ENCODE measurements around the gene NCBP1. TPM values are rescaled to one million over a fixed set of nuclear protein-coding genes. Genes with fewer than 3 reads are reported as not detected.

The NCBP1 gene
- 45.4 and 48.0 TPM in 2 replicates for total RNA-seq

DNA sequence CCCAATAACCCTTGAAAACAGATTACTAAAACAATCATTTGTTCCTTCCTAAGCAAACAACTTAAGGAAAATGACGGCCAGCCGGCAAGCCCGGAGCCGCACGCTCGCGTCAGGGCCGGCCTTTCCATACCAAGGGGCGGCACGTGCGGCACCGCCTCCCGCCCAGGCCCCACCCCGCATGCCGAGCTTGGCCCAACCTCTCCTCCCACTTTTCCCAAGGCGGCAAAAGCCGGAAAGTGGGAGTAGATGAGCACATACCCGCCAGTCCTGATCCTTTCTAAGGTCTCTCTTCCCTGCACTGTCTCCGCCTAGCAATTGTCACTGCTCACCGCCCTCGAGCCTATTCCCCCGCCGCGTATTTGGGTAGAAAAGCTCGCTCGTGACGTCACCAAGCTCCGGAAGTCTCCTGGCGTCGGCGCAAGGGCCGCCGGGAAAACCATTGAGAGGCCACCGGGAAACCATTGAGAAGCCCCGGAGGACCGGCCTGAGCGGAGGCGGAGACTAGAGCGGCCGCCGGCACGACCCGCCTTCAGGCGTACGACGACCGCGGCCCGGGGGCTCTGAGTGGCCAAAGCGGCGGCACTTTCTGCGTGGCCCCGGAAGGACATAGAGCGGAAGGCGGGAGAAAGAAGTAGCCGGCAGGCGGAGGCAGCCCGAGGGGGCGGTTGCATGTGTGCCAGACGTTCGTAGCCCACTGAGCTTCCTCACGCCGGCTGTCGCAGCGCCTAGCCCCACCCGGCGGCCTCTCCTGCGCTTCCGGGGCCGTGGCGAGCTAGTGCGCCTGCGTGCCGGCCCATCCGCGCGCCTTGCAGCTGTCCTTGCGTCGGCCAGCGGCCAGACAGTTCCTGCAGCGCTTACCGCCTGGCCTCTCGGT is at the start of gene NCBP1, which contains the start of gene TSTD2:
NCBP1 (plus strand) TSS at position 837 of the 874 bp plus-strand sequence. CDS start 61 bp downstream, outside the sequence.
TSTD2 (minus strand) TSS at position 384 of the 874 bp plus-strand sequence. CDS start 5,806 bp downstream, outside the sequence.

GRCh38 chr9:97696803-97697601 is 63.4 kb downstream of the NCBP1 start, which contains the start of gene XPA:
Gene XPA (minus strand): TSS chr9:97697340. CDS start chr9:97697292, 48 bp downstream.

Other genes starting within 250 kb of the NCBP1 start
- gene TDRD7, start 221.7 kb upstream of the NCBP1 start, total RNA-seq: 11.2 and 13.2 TPM in 2 replicates
- gene TMOD1, start 132.2 kb upstream of the NCBP1 start, total RNA-seq: 0.09 and 0.28 TPM in 2 replicates
- 13.8 and 18.4 TPM in 2 replicates for gene TSTD2, start 453 bp upstream of the NCBP1 start, total RNA-seq
- gene XPA, start 63.5 kb downstream of the NCBP1 start, total RNA-seq: 8.8 and 12.0 TPM in 2 replicates
- not detected in 2 replicates for gene FOXE1, start 219.4 kb downstream of the NCBP1 start, total RNA-seq